Measurements from ENCODE around the gene TCTA. TPM values are rescaled to one million over a fixed set of nuclear protein-coding genes. Genes with fewer than 3 reads are reported as not detected.

Gene TCTA
- total and polyA plus RNA-seq, 2 of the 8 experiments (the other 6 are each of a cell fraction or from before 2014, with no cell fraction given) = 6.2 to 11.0 TPM

GRCh38 chr3:49383387-49383786 lies 28.8 kb upstream of the TCTA start:
- H2BK20ac ChIP-seq (ENCODE audit: low read length) = no peak overlapping the region
- H2BK15ac ChIP-seq (ENCODE audit: low read length) = no peak overlapping the region
- H2AFZ ChIP-seq (ENCODE audit: low read length) = no peak overlapping the region
- no peak overlapping the region for H2BK5ac ChIP-seq (ENCODE audit: low read depth, low read length)
- no peak overlapping the region for H2BK120ac ChIP-seq (replicated peaks; ENCODE audit: low read depth, low read length)
- no peak overlapping the region for H3K18ac ChIP-seq (ENCODE audit: extremely low read depth, low read length)
- TF ChIP-seq NANOG (IDR thresholded peaks at IDR 0.05; ENCODE audit: insufficient read depth, low read depth, low read length, poor library complexity, severe bottlenecking) (no peak), SP2 (IDR thresholded peaks at IDR 0.05; ENCODE audit: low read length) (no peak), CBX8 (IDR thresholded peaks at IDR 0.05; ENCODE audit: borderline replicate concordance, low read depth, low read length) (no peak), SIRT6 (IDR thresholded peaks at IDR 0.05; ENCODE audit: low read length) (no peak), HDAC6 (IDR thresholded peaks at IDR 0.05; ENCODE audit: low read depth, low read length) (no peak), JUND (IDR thresholded peaks at IDR 0.05; ENCODE audit: low read length) (no peak), JUN (IDR thresholded peaks at IDR 0.05; ENCODE audit: low read depth, low read length) (no peak), POLR2AphosphoS5 (IDR thresholded peaks at IDR 0.05; ENCODE audit: low read depth, low read length) (no peak), BRCA1 (IDR thresholded peaks at IDR 0.05; ENCODE audit: low read depth, low read length) (no peak), YY1 (IDR thresholded peaks at IDR 0.05; ENCODE audit: low read depth, low read length) (no peak), SP4 (IDR thresholded peaks at IDR 0.05; ENCODE audit: low read length) (no peak), TAF1 (IDR thresholded peaks at IDR 0.05; ENCODE audit: low read depth, low read length) (no peak)
- no peak overlapping the region for H3K27ac ChIP-seq (ENCODE audit: low read depth, low read length)
- H3K27me3 ChIP-seq (replicated peaks in 1 of 4; ENCODE audit: control insufficient read depth in 3 of 4, extremely low read depth in 1 of 4, insufficient read depth in 3 of 4, low read length in 3 of 4) = no peaks in the 10 kb centered on the region
- POLR2A ChIA-PET (ENCODE audit: partially characterized antibody) = no interaction called here
- no peaks in the 10 kb centered on the region; the same call in 1 of the 2 replicates for H3K79me1 ChIP-seq (ENCODE audit: low read depth, low read length)
- peaks cover 0 to 2% (median 0%) of the 10 kb centered on the region in 4 experiments; a peak in 1 of 7 replicates for H3K4me1 ChIP-seq (replicated peaks in 1 of 4; ENCODE audit: control insufficient read depth in 3 of 4, insufficient read depth in 4 of 4, low read length in 3 of 4)
- no peak overlapping the region for H3K4me3 ChIP-seq (ENCODE audit: extremely low read depth in 1 of 4, insufficient read depth in 2 of 4, low read depth in 3 of 4, low read length in 4 of 4)
- WGBS, 2 experiments (ENCODE audit: extremely low coverage in 1 of 2, insufficient coverage in 1 of 2, insufficient read length in 1 of 2, insufficient replicate concordance in 2 of 2, low coverage in 1 of 2, low lambda C conversion rate in 2 of 2, missing lambda C conversion rate in 1 of 2) = 93% methylated on average over 5 of the region's 5 CpGs; no CpG with 5 or more reads in 1 of the 2 experiments
- H3K9ac ChIP-seq (replicated peaks in 1 of 4; ENCODE audit: extremely low read depth in 1 of 4, low read depth in 3 of 4, low read length in 3 of 4) = no peak overlapping the region
- no peak overlapping the region for H3K4me2 ChIP-seq (ENCODE audit: insufficient read depth in 1 of 2, low read depth in 2 of 2, low read length in 2 of 2)
- H3K4ac ChIP-seq (replicated peaks; ENCODE audit: insufficient read length, low read depth, low read length) = no peak overlapping the region
- no peak overlapping the region for H2AK5ac ChIP-seq (ENCODE audit: low read depth, low read length)
- no peak overlapping the region for H3K14ac ChIP-seq (ENCODE audit: insufficient read length)
- no peak overlapping the region for H3K56ac ChIP-seq (replicated peaks; ENCODE audit: insufficient read length, low read depth, low read length)
- 0 out of 2 replicates have a peak, but pooled peaks cover 2% of the 10 kb centered on the region for H3K23me2 ChIP-seq (ENCODE audit: low read depth, low read length)
- peaks cover 3 to 94% of the 10 kb centered on the region in 2 experiments for H3K79me2 ChIP-seq (ENCODE audit: control insufficient read depth in 1 of 2, insufficient read depth in 2 of 2, low read length in 2 of 2)
- H4K8ac ChIP-seq (ENCODE audit: extremely low read depth, insufficient read depth, low read length) = no peak overlapping the region
- peaks cover 2 to 20% of the 10 kb centered on the region in 2 experiments for H4K20me1 ChIP-seq (replicated peaks in 1 of 2; ENCODE audit: control insufficient read depth in 1 of 2, insufficient read depth in 2 of 2, low read length in 2 of 2)
- H3K36me3 ChIP-seq (ENCODE audit: control insufficient read depth in 2 of 4, insufficient read depth in 4 of 4, low read length in 3 of 4) = no peaks in the 10 kb centered on the region
- DNase-seq (ENCODE audit: low read depth in 1 of 2, low spot score in 2 of 2) (no peak), FAIRE-seq (no peak)
- H4K5ac ChIP-seq (ENCODE audit: insufficient read length, low read depth, low read length) = no peak overlapping the region
- no peaks in the 10 kb centered on the region for H3K9me3 ChIP-seq (ENCODE audit: insufficient read depth in 2 of 2, low read depth in 1 of 2, low read length in 1 of 2)
- CTCF ChIA-PET (ENCODE audit: partially characterized antibody) = no interaction called here
- H2BK12ac ChIP-seq (ENCODE audit: low read depth, low read length) = no peak overlapping the region
- H3K23ac ChIP-seq (ENCODE audit: insufficient read length) = no peak overlapping the region
- no peak overlapping the region for H4K91ac ChIP-seq (replicated peaks; ENCODE audit: insufficient read length, low read length)
